CD4-positive, alpha-beta memory T cell (primary cell): ENCODE measurements around the gene CDC34. TPM values are rescaled to one million over a fixed set of nuclear protein-coding genes. Genes with fewer than 3 reads are reported as not detected.
A peak's percentile ranks its signal among the peaks of the same experiment; 100 is the strongest.

ENCODE experiments used
- CTCF ChIA-PET: fragments of 350-600 bp; sonication (Branson Sonifier 250); formaldehyde crosslinking; loops from one replicate; lab custom pipeline; 2021; ENCODE audit warnings: inconsistent platforms; ENCODE audit not compliant: partially characterized antibody; lab: Charles Lee
- POLR2A ChIA-PET: fragments of 350-600 bp; sonication (Branson Sonifier 250); formaldehyde crosslinking; loops from one replicate; lab custom pipeline; 2021; ENCODE audit not compliant: partially characterized antibody; lab: Charles Lee
- DNase-seq, 5 donors: peaks; one replicate each; pipeline versions ENCODE4 v3.0.0 to v3.0.0-alpha.2; 2020 to 2022; ENCODE audit warnings: mixed read lengths in 1 of 5
- H3K27ac ChIP-seq: one replicate; pipeline ENCODE4 v1.7.0; 2013; ENCODE audit warnings: low read depth, low read length
- H3K27me3 ChIP-seq: 2 replicates; pipeline ENCODE4 v1.7.0; 2013; ENCODE audit warnings: mild to moderate bottlenecking, low read length, moderate library complexity; ENCODE audit not compliant: insufficient read depth
- H3K36me3 ChIP-seq: 2 replicates; pipeline ENCODE4 v1.7.0; 2013; ENCODE audit warnings: mild to moderate bottlenecking, low read length, moderate library complexity; ENCODE audit not compliant: insufficient read depth
- H3K4me1 ChIP-seq: 2 replicates; pipeline ENCODE4 v1.7.0; 2013; ENCODE audit warnings: mild to moderate bottlenecking, low read length, moderate library complexity; ENCODE audit not compliant: insufficient read depth
- H3K4me3 ChIP-seq, 2 donors: one replicate each; pipeline ENCODE4 v1.7.0; 2013; ENCODE audit warnings: low read length in 2 of 2, mild to moderate bottlenecking in 1 of 2
- H3K9me3 ChIP-seq, 2 donors: one replicate each; pipeline ENCODE4 v1.7.0; 2013; ENCODE audit warnings: low read length in 2 of 2, control low read depth in 1 of 2; ENCODE audit not compliant: control insufficient read depth in 1 of 2
- H3K27ac Mint-ChIP-seq, 7 donors: one replicate each; pipeline ENCODE4 v1.8.0; 2020 to 2021; ENCODE audit warnings: mixed read lengths in 7 of 7, mild to moderate bottlenecking in 6 of 7, inconsistent platforms in 3 of 7, moderate library complexity in 3 of 7
- H3K27me3 Mint-ChIP-seq, 2 donors: one replicate each; pipeline ENCODE4 v1.8.0; 2020 to 2021; ENCODE audit warnings: mixed read lengths in 2 of 2
- H3K36me3 Mint-ChIP-seq, 2 donors: one replicate each; pipeline ENCODE4 v1.8.0; 2020 to 2021; ENCODE audit warnings: mixed read lengths in 2 of 2, inconsistent platforms in 1 of 2, mild to moderate bottlenecking in 1 of 2
- H3K4me1 Mint-ChIP-seq, 4 donors: one replicate each; pipeline ENCODE4 v1.8.0; 2020 to 2021; ENCODE audit warnings: mixed read lengths in 4 of 4, mild to moderate bottlenecking in 1 of 4
- H3K4me3 Mint-ChIP-seq, 8 donors: one replicate each; pipeline ENCODE4 v1.8.0; 2020 to 2021; ENCODE audit warnings: mixed read lengths in 8 of 8, mild to moderate bottlenecking in 7 of 8, moderate library complexity in 6 of 8, inconsistent platforms in 3 of 8
- H3K9me3 Mint-ChIP-seq, 8 donors: one replicate each; pipeline ENCODE4 v1.8.0; 2020 to 2021; ENCODE audit warnings: mixed read lengths in 8 of 8, mild to moderate bottlenecking in 5 of 8, inconsistent platforms in 3 of 8, moderate library complexity in 1 of 8
- intact Hi-C: fragments of 100-400 bp; cut with micrococcal nuclease; formaldehyde crosslinking; loops from one replicate; pipeline ENCODE4 v1.15.1; 2023
- polyA plus RNA-seq, 2 donors: library from polyadenylated mRNA; unstranded; fragments of 300-500 nt; fragmentation: Illumina TruSeq; gene quantifications; one replicate each; pipeline ENCODE4 v1.2.3, GENCODE V29; 2021
- total RNA-seq, 2 experiments: library from RNA; stranded (reverse); gene quantifications; one replicate each; pipeline ENCODE4 v1.2.3, GENCODE V29; 2021

The CDC34 gene
- total and polyA plus RNA-seq, 4 experiments from 2014 or later = 26.7 to 46.6 (median 44.2) TPM

DNA sequence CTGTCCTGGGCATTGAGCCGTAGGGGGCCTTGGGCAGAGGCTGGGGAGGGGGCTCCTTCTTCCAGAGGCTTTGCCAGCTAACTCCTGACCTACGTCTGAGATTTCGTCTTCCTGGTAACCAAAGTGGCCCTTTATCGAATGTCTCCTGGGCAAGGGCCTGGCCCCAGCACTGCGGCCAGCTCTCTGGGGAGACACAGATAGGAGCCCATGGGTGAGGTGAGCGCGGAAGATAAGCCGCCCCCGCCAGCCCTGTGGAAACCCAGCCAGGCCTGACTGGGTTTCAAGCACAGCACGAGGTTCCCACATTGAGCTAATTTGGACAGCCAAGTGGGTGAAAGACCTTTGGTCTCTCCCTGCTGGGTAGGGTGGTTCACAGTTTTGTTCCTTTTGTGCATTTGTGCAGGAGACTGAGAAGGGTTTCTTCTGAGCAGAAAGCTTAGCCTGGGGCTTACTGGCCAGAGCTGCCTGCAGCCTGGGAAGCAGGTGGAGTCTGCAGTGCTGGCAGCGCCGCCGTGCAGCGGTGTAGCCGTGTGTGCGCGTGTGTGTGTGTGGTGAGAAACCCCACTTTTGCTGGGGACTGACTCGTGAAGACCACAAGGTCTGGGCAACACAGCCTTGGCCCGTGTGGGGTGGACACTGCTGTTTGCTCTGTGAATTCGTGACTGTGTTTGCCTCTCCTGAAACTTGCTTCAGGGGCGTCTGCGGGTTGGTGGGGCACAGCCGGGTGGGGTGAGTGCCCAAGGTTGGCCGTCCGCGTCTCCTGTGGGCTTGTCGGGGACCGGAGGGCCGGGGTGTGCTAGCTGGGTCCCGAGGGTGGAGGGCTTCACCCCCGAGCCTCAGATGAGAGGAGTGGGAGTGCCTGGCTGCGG is 43.3 kb downstream of the CDC34 start:
- Mint-ChIP-seq H3K9me3 (no peaks in the 10 kb centered on the region), H3K4me3 (peak overlapping the region; percentile 21 to 80 (median 62)), H3K27me3 (no peaks in the 10 kb centered on the region), H3K4me1 (peaks cover 18 to 47% (median 32%) of the 10 kb centered on the region in 4 donors), H3K36me3 (peaks cover 0 to 13% of the 10 kb centered on the region in 2 donors), H3K27ac (peak overlapping the region in 5 of 7 donors; percentile 13 to 66 (median 48))
- POLR2A ChIA-PET = interaction anchor here (0.7 to 1.5 kb wide), 4 partner anchors 9 to 101 kb away, joined by 3 to 4 read pairs (median 4); no protein-coding TSS in a partner anchor
- intact Hi-C loops = no loop called here
- CTCF ChIA-PET = interaction anchor here (1.4 to 2.5 kb wide), 2 partner anchors 10 to 65 kb away, joined by 7 to 10 read pairs; no protein-coding TSS in a partner anchor
- peaks cover 2% of the 10 kb centered on the region for H3K36me3 ChIP-seq
- no peak for DNase-seq
- no peaks in the 10 kb centered on the region for H3K9me3 ChIP-seq
- H3K4me1 ChIP-seq = peaks cover 46% of the 10 kb centered on the region
- no peak overlapping the region for H3K27ac ChIP-seq
- H3K27me3 ChIP-seq = no peaks in the 10 kb centered on the region
- no peak overlapping the region for H3K4me3 ChIP-seq

- Histone ChIP-seq H3K4me1 (peaks cover 45% of the 10 kb centered on the region), H3K27ac (no peak overlapping the region), H3K9me3 (no peaks in the 10 kb centered on the region), H3K4me3 (no peak overlapping the region), H3K27me3 (no peaks in the 10 kb centered on the region), H3K36me3 (peaks cover 7% of the 10 kb centered on the region)
- Mint-ChIP-seq H3K4me1 (peaks cover 18 to 45% (median 30%) of the 10 kb centered on the region in 4 donors), H3K27me3 (no peaks in the 10 kb centered on the region), H3K4me3 (peak overlapping the region in 1 of 8 donors; percentile 10), H3K9me3 (no peaks in the 10 kb centered on the region), H3K36me3 (peaks cover 0 to 15% of the 10 kb centered on the region in 2 donors), H3K27ac (no peak overlapping the region)
- peak in 1 of 5 donors; percentile 16 for DNase-seq
- ChIA-PET CTCF (interaction anchor here (2.5 kb wide), 1 partner anchor 9 kb away, joined by 10 read pairs; no protein-coding TSS in a partner anchor), POLR2A (interaction anchor here (0.7 to 1.5 kb wide), 3 partner anchors 8 to 100 kb away, joined by 3 to 4 read pairs (median 4); no protein-coding TSS in a partner anchor)
- intact Hi-C loops = no loop called here
These were observed 44.3 kb downstream of the CDC34 start for GRCh38 chr19:575527-576506.

- intact Hi-C loops = no loop called here
- DNase-seq = no peak
- Mint-ChIP-seq H3K4me1 (peaks cover 12 to 36% (median 23%) of the 10 kb centered on the region in 4 donors), H3K27me3 (no peaks in the 10 kb centered on the region), H3K27ac (peak overlapping the region in 1 of 7 donors; percentile 14), H3K4me3 (peak overlapping the region in 1 of 8 donors; percentile 23), H3K9me3 (no peaks in the 10 kb centered on the region), H3K36me3 (peaks cover 0 to 12% of the 10 kb centered on the region in 2 donors)
- Histone ChIP-seq H3K27me3 (no peaks in the 10 kb centered on the region), H3K27ac (no peak overlapping the region), H3K4me1 (peaks cover 36% of the 10 kb centered on the region), H3K9me3 (no peaks in the 10 kb centered on the region), H3K36me3 (peaks cover 14% of the 10 kb centered on the region), H3K4me3 (no peak overlapping the region)
- ChIA-PET CTCF (no interaction called here), POLR2A (no interaction called here)
These were observed 45.3 kb downstream of the CDC34 start for GRCh38 chr19:576768-577438.

- peaks cover 36% of the 10 kb centered on the region for H3K4me1 ChIP-seq
- no peak overlapping the region for H3K27ac ChIP-seq
- intact Hi-C loops = no loop called here
- H3K9me3 Mint-ChIP-seq = no peaks in the 10 kb centered on the region
- H3K4me3 Mint-ChIP-seq = peak overlapping the region in 1 of 8 donors; percentile 39
- no peaks in the 10 kb centered on the region for H3K27me3 Mint-ChIP-seq
- no peaks in the 10 kb centered on the region for H3K9me3 ChIP-seq
- DNase-seq = no peak
- H3K4me3 ChIP-seq = no peak overlapping the region
- peaks cover 11 to 33% (median 18%) of the 10 kb centered on the region in 4 donors for H3K4me1 Mint-ChIP-seq
- ChIA-PET POLR2A (interaction anchor here (0.5 kb wide), 1 partner anchor 85 kb away, joined by 4 read pairs; no protein-coding TSS in a partner anchor), CTCF (no interaction called here)
- no peaks in the 10 kb centered on the region for H3K27me3 ChIP-seq
- peaks cover 14% of the 10 kb centered on the region for H3K36me3 ChIP-seq
- no peak overlapping the region for H3K27ac Mint-ChIP-seq
- H3K36me3 Mint-ChIP-seq = peaks cover 0 to 11% of the 10 kb centered on the region in 2 donors
These were observed 46.2 kb downstream of the CDC34 start for GRCh38 chr19:577439-578392.

- Histone ChIP-seq H3K9me3 (no peaks in the 10 kb centered on the region), H3K27me3 (no peaks in the 10 kb centered on the region), H3K4me1 (peaks cover 28% of the 10 kb centered on the region), H3K27ac (no peak overlapping the region), H3K4me3 (no peak overlapping the region), H3K36me3 (peaks cover 14% of the 10 kb centered on the region)
- intact Hi-C loops = no loop called here
- Mint-ChIP-seq H3K4me1 (peaks cover 8 to 27% (median 13%) of the 10 kb centered on the region in 4 donors), H3K27me3 (peaks cover 0 to 2% of the 10 kb centered on the region in 2 donors), H3K9me3 (peaks cover 0 to 1% (median 0%) of the 10 kb centered on the region in 8 donors), H3K27ac (no peak overlapping the region), H3K36me3 (peaks cover 0 to 16% of the 10 kb centered on the region in 2 donors), H3K4me3 (no peak overlapping the region)
- ChIA-PET POLR2A (no interaction called here), CTCF (no interaction called here)
- no peak for DNase-seq
These were observed 47.7 kb downstream of the CDC34 start for GRCh38 chr19:579111-579841.
